ENCODE results near the gene SLC25A48.

The SLC25A48 gene

DNA sequence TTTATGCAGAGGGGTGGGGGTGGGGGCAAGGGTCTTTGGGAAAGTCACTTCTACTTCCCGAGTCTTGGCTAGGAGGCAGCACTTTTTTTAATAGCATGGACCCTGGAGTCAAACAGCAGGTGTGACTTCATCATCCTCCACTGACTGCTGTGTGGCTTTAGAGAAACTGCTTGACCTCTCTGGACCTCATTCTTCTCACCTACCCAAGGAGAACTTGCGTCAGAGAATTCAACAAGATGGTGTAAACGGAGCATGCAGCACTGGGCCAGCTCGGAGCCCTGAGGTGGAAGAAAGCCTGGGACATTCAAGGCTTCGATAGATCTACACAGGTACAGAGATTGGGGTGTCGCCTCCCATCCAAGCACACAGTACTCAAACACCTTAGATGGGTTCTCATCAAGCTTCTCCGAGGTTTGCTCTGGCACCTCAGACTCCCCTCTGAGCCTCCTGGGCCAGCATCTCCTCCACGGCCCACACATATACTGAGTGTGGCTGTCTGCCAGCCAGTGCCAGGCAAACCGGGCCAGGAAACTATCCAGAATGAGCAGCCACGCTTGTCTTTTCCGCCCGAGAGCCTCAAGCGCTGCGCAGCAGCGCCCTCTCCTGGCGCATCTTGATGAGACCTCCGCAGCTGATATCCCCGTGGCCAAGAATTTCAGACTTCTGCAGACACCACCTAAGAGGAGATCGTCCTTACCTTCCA lies 4.6 kb upstream of the SLC25A48 start:
- H3K4me3 ChIP-seq (ENCODE audit: low read depth, low read length): no peak overlapping the region
- TF ChIP-seq, protein P1, sequence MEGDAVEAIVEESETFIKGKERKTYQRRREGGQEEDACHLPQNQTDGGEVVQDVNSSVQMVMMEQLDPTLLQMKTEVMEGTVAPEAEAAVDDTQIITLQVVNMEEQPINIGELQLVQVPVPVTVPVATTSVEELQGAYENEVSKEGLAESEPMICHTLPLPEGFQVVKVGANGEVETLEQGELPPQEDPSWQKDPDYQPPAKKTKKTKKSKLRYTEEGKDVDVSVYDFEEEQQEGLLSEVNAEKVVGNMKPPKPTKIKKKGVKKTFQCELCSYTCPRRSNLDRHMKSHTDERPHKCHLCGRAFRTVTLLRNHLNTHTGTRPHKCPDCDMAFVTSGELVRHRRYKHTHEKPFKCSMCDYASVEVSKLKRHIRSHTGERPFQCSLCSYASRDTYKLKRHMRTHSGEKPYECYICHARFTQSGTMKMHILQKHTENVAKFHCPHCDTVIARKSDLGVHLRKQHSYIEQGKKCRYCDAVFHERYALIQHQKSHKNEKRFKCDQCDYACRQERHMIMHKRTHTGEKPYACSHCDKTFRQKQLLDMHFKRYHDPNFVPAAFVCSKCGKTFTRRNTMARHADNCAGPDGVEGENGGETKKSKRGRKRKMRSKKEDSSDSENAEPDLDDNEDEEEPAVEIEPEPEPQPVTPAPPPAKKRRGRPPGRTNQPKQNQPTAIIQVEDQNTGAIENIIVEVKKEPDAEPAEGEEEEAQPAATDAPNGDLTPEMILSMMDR (IDR thresholded peaks at IDR 0.05; ENCODE audit: control insufficient read depth, extremely low read depth, insufficient read depth): peak; percentile 74
- DNase-seq (ENCODE audit: low read depth): peak; percentile 58

DNA sequence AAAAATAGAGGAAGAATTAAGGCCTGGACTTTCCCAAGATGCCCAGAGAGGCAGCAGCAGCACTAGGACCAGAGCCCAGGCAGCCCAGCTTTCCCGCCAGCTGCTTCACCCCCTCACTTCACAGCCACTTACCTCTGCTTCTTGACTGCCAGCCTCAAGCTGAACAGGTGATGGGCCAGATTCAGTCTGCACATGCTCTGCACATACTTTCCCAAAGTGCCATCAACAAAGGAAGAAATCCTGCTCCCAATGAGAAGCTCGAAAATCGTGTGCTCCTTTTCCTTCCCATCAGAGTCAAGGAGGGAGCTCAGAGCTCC lies 4.1 kb upstream of the SLC25A48 start:
- TF ChIP-seq, protein P1 (IDR thresholded peaks at IDR 0.05; ENCODE audit: control insufficient read depth, extremely low read depth, insufficient read depth): no peak
- no peak overlapping the region for H3K4me3 ChIP-seq (ENCODE audit: low read depth, low read length)
- no peak for DNase-seq (ENCODE audit: low read depth)

DNA sequence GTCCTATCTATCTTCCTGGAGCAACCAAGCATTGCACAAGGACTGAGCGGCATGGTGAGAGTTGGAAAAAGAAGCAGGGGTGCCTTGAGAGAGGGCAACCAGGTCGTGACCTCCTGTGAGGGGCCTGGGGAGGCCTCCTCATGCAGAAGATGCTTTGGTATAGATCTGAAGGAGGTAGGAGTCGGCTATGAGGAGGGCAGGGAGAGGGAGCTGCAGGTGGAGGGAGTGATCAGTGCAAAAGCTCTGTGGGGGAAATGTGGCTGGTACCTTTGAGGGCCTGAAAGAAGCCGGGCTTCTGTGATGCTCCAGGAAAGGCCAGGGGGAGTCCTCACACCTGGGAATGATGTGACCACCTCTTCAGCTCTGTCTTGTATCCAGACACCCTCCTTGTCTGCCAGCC lies 3.6 kb upstream of the SLC25A48 start:
- TF ChIP-seq, protein P1 (IDR thresholded peaks at IDR 0.05; ENCODE audit: control insufficient read depth, extremely low read depth, insufficient read depth): no peak
- DNase-seq (ENCODE audit: low read depth): no peak
- no peak overlapping the region for H3K4me3 ChIP-seq (ENCODE audit: low read depth, low read length)

GRCh38 chr5:135831439-135831838 lies 3.0 kb upstream of the SLC25A48 start:
- no peak overlapping the region for H3K4me3 ChIP-seq (ENCODE audit: low read depth, low read length)
- no peak for DNase-seq (ENCODE audit: low read depth)
- TF ChIP-seq, protein P1 (IDR thresholded peaks at IDR 0.05; ENCODE audit: control insufficient read depth, extremely low read depth, insufficient read depth): no peak

DNA sequence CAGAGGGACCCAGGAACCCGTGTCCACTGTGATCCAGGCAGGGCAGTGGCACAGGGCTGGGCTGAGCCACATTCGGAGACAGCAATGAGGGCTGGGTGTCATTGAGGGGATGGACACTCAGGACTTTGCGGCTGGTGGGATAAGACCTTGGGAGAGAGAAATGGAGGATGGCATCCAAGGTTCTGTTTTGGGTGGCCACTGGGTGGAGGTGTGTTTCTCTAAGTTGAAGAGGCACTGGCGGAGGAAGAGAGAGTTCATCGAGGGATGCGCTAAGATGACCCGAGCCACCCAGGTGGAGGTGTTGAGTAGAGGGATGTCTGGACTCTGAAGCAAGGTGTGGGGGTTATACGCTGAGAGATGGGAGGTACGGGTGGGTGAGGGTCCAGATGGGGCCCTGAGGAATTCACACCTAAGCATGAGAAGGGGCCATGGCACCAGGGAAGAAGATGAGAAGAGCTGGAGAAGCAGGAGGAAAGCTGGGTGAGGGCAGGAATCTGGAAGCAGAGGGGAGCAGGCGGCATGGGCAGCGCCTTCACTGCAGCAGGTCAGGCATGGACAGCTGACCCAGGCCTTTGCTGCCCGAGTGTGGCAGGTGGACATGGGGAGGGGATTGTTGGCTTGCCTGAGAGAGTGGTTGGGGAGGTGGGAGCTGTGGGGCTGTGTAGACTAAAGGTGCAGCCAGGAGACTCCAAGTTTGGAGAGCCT lies 2.5 kb upstream of the SLC25A48 start:
- no peak for DNase-seq (ENCODE audit: low read depth)
- TF ChIP-seq, protein P1 (IDR thresholded peaks at IDR 0.05; ENCODE audit: control insufficient read depth, extremely low read depth, insufficient read depth): no peak

DNA sequence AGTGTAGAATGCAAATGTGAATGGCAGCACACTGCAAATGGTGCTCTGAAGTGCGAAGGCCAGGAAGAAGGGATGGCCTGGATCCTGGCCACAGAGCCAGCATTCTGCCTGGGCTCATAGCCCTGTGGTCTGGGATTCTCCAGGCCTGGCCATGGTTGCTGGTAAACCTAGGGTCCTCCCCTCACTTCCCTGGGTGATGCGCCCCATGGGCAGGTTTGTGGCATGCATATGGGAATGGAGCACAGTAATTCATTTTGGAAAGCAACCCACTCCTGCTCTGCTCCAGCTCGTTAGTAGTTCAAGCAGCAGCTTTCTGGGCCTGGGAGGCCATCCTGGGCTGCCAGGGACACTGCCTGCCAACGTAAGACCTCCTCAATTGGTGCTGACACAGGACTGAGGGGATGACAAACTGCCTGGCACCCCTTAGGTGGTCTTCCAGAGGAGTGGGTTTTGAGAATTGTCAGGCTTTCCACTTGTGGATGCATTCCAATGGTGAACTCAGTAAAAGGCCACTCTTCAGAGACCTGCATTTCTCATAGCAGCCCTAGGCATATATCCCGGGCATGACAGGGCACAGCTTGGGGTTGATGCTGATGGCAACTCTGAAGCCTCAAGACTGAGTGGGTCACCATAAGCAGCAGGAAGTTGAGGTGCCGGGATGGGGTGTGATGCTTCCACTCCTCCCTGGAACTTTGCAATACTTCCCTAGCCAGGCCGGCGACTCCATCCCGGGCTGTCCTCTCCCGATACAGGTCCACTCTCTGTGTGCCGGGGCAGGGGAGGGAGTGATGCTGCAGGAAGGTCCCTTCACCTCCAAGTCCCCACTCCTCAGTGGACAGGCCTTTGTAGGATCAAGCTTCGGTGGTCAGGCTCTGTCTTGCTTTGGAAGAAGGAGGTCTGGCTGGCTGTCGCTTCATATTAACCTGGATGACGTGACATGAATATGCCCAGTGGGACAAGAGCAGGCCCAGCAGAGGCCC lies 1.2 kb upstream of the SLC25A48 start:
- TF ChIP-seq, protein P1 (IDR thresholded peaks at IDR 0.05; ENCODE audit: control insufficient read depth, extremely low read depth, insufficient read depth): no peak
- H3K4me3 ChIP-seq (ENCODE audit: low read depth, low read length): no peak overlapping the region
- DNase-seq (ENCODE audit: low read depth): no peak

More for the DNA sequence above, 2.5 kb upstream of the SLC25A48 start:
- no peak overlapping the region for H3K4me3 ChIP-seq (ENCODE audit: low read depth, low read length)
